HEK293 (cell line): Measurements from ENCODE around the gene CRTC3.

Experiments used
- BCL11A ChIP-seq: fragments of 450-650 bp; formaldehyde crosslinking; IDR thresholded peaks from 2 replicates; pipeline ENCODE4 v1.5.1; 2016; ENCODE audit warnings: low read depth, missing biosample characterization, missing genetic modification characterization
- CTCF ChIP-seq: fragments of 450-650 bp; formaldehyde crosslinking; IDR thresholded peaks from 2 replicates; pipeline ENCODE4 v1.5.1; 2016; ENCODE audit warnings: missing biosample characterization, missing genetic modification characterization
- KLF9 ChIP-seq: fragments of 450-650 bp; formaldehyde crosslinking; IDR thresholded peaks from 2 replicates; pipeline ENCODE4 v1.5.1; 2016; ENCODE audit warnings: missing biosample characterization, missing genetic modification characterization, low read depth
- MYNN ChIP-seq: fragments of 450-650 bp; formaldehyde crosslinking; IDR thresholded peaks from 2 replicates; pipeline ENCODE4 v1.5.1; 2016; ENCODE audit warnings: missing biosample characterization, missing genetic modification characterization, borderline replicate concordance
- OSR2 ChIP-seq: fragments of 450-650 bp; formaldehyde crosslinking; IDR thresholded peaks from 2 replicates; pipeline ENCODE4 v1.5.1; 2016; ENCODE audit warnings: missing biosample characterization, missing genetic modification characterization
- SCRT1 ChIP-seq: fragments of 450-650 bp; formaldehyde crosslinking; IDR thresholded peaks from 2 replicates; pipeline ENCODE4 v1.5.1; 2016; ENCODE audit warnings: missing biosample characterization, missing genetic modification characterization, borderline replicate concordance
- TCF7L2 ChIP-seq: IDR thresholded peaks from 2 replicates; pipeline ENCODE4 v1.6.1; 2011; ENCODE audit warnings: low read depth, mild to moderate bottlenecking, inconsistent platforms, low read length, moderate library complexity, borderline replicate concordance
- ZNF121 ChIP-seq: fragments of 450-650 bp; formaldehyde crosslinking; IDR thresholded peaks from 2 replicates; pipeline ENCODE4 v1.5.1; 2016; ENCODE audit warnings: missing biosample characterization, missing genetic modification characterization
- ZNF184 ChIP-seq: fragments of 450-650 bp; IDR thresholded peaks from 2 replicates; pipeline ENCODE4 v1.5.1; 2018; ENCODE audit warnings: missing biosample characterization, mild to moderate bottlenecking, missing genetic modification characterization
- ZNF274 ChIP-seq, 2 experiments: fragments of 200-500 bp in 1 of 2; fragments of 450-650 bp in 1 of 2; sonication (Bioruptor generic) in 1 of 2; formaldehyde crosslinking in 1 of 2; IDR thresholded peaks; 2 replicates each; pipeline versions ENCODE4 v1.5.1 to v1.6.1; 2014 to 2016; ENCODE audit warnings: borderline replicate concordance in 1 of 2, inconsistent platforms in 1 of 2, low read length in 1 of 2, missing biosample characterization in 1 of 2, missing genetic modification characterization in 1 of 2
- ZNF510 ChIP-seq: fragments of 450-650 bp; formaldehyde crosslinking; IDR thresholded peaks from 2 replicates; pipeline ENCODE4 v1.5.1; 2018; ENCODE audit warnings: mild to moderate bottlenecking, missing genetic modification characterization, missing biosample characterization; ENCODE audit not compliant: insufficient replicate concordance
- TF ChIP-seq, protein P1 (sequence below): fragments of 450-650 bp; formaldehyde crosslinking; IDR thresholded peaks from 2 replicates; pipeline ENCODE4 v1.5.1; 2016; ENCODE audit warnings: missing biosample characterization, missing genetic modification characterization

DNA sequence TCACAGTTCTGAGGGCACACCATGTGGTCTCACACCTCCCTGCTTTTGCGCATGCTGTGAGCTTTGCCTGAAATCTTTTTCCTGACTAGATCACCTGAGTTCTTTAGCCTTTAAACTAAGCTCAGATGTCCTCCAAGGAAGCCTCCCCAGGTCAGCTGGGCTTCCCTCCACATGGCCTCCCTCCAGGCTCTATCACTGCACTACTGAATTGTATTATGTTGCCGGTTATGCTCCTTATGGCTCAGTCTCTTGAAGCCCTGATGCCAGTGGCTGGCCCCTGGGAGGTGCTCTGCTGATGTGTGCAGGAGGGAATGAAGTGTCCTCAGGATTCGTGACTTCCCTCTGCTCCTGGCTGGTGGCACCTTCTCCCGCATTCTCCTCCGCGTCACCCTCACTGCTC is 94.1 kb downstream of the CRTC3 start:
- TF ChIP-seq ZNF510 (tag by site-specific recombination) (no peak), CTCF (no peak), TCF7L2 (no peak), OSR2 (tag by site-specific recombination) (no peak), MYNN (tag by site-specific recombination) (no peak), ZNF121 (tag by site-specific recombination) (no peak), SCRT1 (no peak), ZNF274 (IDR thresholded peaks at IDR 0.05; ENCODE audit: low read length) (no peak), ZNF274 (tag by site-specific recombination; IDR thresholded peaks at IDR 0.05; ENCODE audit: borderline replicate concordance) (no peak), KLF9 (tag by site-specific recombination) (no peak), BCL11A (tag by site-specific recombination) (no peak), ZNF184 (no peak)
- TF ChIP-seq, protein P1, sequence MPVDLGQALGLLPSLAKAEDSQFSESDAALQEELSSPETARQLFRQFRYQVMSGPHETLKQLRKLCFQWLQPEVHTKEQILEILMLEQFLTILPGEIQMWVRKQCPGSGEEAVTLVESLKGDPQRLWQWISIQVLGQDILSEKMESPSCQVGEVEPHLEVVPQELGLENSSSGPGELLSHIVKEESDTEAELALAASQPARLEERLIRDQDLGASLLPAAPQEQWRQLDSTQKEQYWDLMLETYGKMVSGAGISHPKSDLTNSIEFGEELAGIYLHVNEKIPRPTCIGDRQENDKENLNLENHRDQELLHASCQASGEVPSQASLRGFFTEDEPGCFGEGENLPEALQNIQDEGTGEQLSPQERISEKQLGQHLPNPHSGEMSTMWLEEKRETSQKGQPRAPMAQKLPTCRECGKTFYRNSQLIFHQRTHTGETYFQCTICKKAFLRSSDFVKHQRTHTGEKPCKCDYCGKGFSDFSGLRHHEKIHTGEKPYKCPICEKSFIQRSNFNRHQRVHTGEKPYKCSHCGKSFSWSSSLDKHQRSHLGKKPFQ (tag by site-specific recombination), result no peak
